NCI-H146 (cell line): ENCODE data around the gene NF2.

Source experiments
- DNase-seq: peaks from one replicate; lab custom pipeline; 2025; lab: John Stamatoyannopoulos, UW

Gene NF2

DNA sequence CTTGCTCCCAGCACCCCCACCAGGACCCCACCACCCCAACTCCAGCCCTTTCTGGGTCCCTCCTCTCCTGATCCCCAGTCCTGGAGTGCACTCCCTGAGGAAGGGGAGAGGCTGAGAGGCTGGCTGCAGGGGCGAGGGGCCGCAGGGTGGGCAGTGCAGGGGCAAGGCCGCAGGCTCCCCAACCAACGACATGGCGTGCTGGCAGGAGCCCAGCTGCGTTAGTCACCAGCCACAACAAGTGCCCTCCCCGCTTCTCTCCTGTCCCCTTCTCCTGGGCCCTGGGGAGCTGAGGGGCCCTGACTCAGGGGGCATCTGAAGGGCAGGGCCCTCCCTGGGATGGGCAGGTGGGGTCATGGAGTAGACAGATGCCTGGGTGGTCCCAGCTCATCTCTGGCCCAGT is 118.7 kb downstream of the NF2 start:
- DNase-seq = no peak

- no peak for DNase-seq
These were observed 119.2 kb downstream of the NF2 start for GRCh38 chr22:29722587-29722986.

- DNase-seq = no peak
These were observed 120.3 kb downstream of the NF2 start for GRCh38 chr22:29723766-29724165.

- no peak for DNase-seq
These were observed 121.4 kb downstream of the NF2 start for GRCh38 chr22:29724843-29725242.

- DNase-seq = no peak
These were observed 122.7 kb downstream of the NF2 start for GRCh38 chr22:29726106-29726505.

DNA sequence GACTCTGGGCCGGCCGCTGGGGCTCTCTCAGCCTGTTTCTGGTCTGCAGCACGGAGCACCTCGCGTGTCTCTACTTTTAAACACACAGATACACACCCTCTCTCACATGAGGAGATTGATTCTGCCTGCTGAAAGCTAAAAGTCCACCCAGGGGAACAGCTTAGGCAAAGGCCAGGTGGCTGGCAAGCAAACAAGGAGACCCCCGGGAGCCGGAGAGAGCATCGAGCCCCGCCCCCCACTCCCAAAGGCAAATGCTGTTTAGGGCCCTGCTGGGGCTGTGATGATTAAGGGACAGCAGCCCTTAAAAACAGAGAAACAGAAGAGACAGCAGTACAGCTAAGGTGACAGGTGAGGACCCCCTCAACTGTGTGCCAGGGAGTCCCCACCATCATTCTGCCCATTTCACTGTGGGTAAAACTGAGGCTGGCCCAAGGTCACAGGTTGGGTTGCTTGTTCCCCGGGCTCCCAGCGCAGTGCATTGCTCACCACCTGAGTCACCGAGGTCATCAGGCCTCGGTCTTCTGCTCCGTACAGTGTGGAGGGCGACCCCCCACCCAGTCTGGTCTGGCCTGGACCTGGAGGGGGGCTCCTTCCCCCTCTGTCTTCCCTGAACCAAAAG is 123.2 kb downstream of the NF2 start:
- DNase-seq = no peak

DNA sequence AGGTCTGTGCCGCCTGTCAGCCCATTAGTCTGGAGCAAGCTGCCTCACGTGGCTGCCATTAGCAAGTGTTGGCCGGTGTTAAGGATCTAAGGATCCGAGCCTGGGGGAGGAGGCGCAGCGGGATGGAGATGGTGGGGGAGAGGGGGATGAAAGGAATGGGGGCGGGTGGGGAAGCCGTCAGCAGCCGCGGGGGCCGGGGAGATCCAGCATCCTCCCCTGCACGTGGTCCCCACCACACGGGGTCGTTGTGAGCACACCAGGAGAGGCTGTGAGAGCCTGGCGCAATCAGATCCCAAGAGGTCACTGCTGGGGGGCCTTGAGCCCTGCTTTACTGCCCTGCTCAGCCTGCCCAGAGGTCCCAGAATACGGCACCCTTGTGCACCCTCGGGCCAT is 123.7 kb downstream of the NF2 start:
- no peak for DNase-seq

DNA sequence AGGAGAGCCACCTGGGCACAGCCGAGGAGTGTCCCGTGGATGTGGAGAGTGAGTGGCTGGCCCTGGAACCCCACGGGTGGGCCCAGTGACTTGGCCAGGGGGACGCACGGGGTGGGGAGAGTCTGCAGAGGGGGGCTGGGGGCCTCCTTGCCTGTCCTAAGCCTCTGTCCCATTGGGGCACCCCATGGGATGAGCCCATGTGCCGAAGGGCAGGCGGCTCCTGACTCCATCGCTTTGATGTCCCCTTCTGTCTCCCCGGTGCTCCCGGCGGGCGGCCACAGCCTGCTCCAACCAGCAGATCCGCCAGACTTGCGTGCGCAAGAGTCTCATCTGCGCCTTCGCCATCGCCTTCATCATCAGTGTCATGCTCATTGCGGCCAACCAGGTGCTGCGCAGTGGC is 125.7 kb downstream of the NF2 start:
- DNase-seq = no peak

GRCh38 chr22:29731058-29731850 is 127.8 kb downstream of the NF2 start:
- DNase-seq = no peak

- no peak for DNase-seq
These were observed 129.4 kb downstream of the NF2 start for GRCh38 chr22:29732883-29733282.

DNA sequence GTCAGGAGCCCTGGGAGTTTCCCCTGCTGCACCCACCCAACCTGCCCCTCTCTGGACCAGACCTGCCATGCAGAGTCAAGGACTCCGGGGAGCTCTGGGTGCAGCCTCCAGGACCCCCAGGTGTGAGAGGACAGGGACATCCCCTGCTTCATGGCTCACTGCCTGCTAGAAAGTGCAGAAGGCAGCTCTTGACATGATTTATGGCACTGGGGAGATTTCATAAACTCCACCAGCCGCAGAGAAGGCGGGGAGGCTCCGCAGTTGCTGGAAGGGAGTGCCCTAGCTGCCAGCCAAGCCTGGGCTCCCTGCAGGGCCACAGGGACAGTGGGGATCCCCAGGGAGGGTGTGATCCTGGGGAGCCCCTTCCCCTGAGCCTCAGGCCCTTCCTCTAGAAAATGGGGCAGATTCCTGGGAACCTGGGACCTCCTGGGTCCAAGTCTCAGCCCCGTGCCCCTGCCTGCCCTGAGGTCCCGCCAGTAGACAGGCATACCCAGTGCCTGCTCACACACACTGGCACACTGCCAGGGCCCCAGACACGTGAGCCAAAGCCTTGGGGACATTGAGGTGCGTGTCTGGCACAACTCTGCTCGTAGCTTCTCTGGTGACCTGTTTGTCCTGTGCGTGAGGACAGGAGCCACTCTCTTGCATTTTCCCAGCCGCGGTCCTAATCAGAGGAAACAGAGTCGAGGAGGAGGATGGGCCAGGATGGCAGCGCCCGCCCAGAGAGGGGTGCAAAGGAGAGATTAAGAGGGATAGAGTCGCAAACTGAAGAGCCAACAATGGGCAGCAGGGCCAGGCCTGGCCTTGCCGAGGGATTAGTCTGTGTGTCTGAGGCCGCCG is 130.1 kb downstream of the NF2 start:
- DNase-seq = no peak

DNA sequence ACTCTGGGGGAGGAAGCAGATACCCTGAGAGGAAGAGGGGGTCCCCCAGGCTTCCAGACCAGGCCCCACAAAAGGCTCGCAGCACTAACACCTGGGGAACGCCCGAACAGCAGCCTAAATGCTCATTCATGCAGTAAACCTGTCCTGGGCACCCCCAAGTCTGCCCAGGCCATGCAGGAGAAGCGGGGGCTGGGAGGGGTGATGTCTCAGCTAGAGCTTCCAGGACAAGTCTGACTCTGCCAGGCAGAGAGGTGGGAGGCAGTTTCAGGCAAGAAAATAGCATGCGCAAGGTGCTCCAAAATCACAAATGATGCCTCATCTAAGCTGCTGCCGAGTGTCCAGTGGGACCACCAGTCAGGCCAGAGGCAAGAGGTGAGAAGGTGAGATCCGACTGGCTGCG is 131.0 kb downstream of the NF2 start:
- no peak for DNase-seq

- no peak for DNase-seq
These were observed 131.4 kb downstream of the NF2 start for GRCh38 chr22:29734838-29735237.

DNA sequence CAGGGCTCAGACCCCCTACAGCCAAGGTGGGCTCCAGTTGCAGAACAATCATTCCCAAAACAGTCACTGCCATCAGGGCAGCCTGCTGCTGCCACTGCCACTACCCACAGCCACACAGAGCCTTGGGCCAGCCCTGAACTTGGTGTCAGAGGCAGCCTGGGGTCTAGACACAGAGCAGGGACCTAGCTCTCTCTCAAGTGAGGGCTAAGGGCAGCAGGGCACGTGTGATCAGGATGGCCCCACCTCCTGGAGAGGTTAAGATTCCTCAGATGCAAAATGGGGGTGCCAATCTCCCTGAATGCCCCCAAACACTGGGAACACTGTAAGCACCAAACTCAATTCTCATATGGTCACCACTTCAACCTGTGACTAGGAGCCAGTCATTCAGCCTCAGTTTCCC is 132.0 kb downstream of the NF2 start:
- DNase-seq = no peak

DNA sequence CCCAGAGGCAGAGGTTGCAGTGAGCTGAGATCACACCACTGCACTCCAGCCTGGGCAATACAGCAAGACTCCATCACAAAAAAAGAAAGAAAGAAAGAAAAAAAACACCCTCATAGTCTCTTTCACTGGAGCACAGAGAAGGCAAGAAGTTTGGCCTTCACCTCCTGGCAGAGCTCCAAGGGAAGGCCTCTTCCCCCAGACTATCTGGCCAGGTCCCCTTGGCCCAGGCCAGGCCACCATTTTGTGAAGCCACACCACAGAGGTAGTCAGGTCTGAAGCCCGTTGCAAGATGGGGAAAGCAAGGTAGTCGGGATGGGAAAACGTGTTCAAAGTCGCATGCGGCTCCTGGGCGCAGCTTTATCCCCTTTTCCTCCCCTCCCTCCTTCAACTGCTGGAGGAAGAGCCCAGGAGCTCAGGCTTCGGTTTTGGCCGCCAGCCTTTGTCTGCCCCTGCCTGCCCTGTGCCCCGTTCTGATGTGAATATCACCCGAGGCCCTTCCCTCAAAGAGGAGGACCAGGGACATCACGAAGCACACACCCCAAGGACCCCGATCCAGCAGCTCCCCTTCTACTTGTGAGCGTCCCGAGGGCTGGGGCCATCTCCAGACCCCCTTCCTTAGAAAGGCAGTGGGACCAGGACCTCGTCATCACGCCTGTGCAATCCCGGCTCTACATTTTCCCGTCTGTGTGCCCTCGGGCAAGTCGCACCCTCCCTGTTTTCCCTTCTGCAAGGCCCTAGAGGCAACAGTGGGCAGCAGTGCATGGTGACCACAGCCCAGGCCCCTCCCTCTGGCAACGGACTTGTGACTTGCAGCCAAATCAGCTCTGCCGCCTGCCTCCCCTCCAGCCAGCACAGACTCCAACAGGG is 134.1 kb downstream of the NF2 start:
- no peak for DNase-seq

- DNase-seq = no peak
These were observed 134.8 kb downstream of the NF2 start for GRCh38 chr22:29738118-29738815.

GRCh38 chr22:29739346-29739875 is 136.0 kb downstream of the NF2 start:
- DNase-seq = no peak

DNA sequence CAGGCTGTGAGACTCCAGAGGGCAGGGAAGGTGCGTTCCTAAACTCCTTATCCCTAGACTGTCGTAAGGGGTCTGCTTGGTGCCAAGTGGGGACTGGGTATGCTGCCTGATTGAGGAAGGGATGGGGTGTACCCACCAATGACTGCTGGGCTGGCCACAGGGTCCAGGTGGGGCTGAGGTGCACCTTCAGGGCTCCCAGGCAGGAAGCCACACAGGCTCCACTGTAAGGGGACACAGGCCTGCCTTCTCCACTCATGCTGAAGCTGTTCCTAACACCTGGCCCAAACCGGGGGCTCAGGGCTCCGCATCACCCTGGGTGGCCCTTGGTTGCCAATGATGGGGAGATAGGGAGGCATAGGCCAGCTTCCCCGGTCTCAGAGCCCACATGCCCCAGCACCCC is 136.8 kb downstream of the NF2 start:
- DNase-seq = no peak

GRCh38 chr22:29741926-29742325 is 138.5 kb downstream of the NF2 start:
- no peak for DNase-seq

DNA sequence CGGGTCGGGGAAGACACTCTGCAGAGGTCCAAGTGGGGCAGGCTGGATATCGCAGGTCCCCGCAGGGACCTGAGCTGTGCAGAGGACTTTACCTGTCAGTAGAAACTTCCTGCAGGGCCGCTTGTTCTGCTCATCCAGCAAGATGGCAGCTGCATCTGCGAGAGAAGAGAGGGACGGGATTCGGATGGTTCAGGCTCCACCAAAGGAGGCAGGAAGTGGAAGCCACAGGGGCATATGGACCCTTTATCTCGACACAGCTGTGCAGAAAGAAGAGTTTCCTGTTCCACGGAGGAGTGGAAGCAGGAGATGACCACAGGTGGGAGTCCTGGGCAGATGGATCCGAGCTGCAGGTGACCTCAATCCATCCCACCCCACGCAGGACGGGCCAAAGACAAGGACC is 138.9 kb downstream of the NF2 start:
- no peak for DNase-seq

- no peak for DNase-seq
These were observed 141.5 kb downstream of the NF2 start for GRCh38 chr22:29744902-29745301.
